ENCODE measurements around the gene KAT2A.

GRCh38 chr17:42103221-42103954, 17.8 kb downstream of the KAT2A start:
- no peak for TF ChIP-seq CTCF (IDR thresholded peaks at IDR 0.05; ENCODE audit: insufficient read depth, low read length, poor library complexity, severe bottlenecking)
- no peak for TF ChIP-seq EZH2phosphoT487 (conservative IDR thresholded peaks at IDR 0.05; ENCODE audit: low read length)
